ENCODE measurements around the gene LEPR.
"Not testable (repeated sequence)": the region's sequence is repeated elsewhere in the genome, so short reads cannot be mapped to it uniquely, and the experiment has no call there.

Gene LEPR

GRCh38 chr1:65441464-65441863 is 21.0 kb downstream of the LEPR start:
- DNase-seq, result no peak

DNA sequence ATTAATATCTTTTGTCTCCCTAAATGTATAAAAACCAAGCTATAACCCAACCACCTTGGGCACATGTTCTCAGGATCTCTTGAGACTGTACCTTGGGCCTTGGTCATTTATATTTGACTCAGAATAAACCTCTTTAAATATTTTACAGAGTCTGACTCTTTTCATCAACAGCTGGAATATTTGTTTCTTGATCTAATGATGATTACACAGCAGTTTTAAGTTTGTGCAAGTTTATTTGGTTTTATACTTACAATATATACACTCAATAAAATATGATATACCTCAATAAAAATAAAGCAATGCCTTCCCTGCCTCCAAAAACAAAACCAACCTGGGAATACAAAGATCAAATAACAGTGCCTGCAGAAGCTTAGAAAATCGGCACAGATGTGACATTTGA is 22.0 kb downstream of the LEPR start:
- no peak for DNase-seq

- DNase-seq, result no peak
These were observed 23.2 kb downstream of the LEPR start for GRCh38 chr1:65443647-65444046.

- DNase-seq, result no peak
These were observed 23.7 kb downstream of the LEPR start for GRCh38 chr1:65444128-65444640.

GRCh38 chr1:65445837-65446236 is 25.4 kb downstream of the LEPR start:
- DNase-seq, result no peak

DNA sequence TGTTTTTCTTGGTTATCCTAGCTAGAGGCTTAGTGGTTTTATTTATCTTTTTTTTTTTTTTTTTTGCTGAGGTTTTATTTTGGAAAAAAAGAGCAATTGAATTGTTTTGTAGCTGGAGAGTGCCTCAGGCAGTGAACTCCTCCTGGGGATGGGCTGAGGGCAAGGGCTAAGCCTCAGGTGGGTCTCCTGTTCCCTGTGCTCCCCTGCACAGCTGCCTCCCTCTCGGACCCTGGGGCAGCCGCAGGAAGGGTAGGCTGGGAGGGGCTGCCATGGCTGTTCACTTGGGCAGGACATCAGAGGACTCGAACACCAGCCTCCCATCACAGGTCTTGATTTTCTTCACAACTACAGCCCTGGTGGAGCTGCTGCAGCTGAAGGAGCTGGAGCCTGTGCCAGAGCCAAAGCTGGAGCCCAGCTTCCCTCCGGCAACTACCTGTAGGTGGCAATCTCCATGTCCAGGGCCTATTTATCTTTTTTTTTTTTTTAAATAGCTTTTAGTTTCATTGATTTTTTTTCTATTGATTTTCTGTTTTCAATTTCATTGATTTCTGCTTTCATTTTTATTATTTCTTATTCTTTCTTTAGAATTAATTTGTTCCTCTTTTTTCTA is 28.9 kb downstream of the LEPR start:
- no peak for DNase-seq

DNA sequence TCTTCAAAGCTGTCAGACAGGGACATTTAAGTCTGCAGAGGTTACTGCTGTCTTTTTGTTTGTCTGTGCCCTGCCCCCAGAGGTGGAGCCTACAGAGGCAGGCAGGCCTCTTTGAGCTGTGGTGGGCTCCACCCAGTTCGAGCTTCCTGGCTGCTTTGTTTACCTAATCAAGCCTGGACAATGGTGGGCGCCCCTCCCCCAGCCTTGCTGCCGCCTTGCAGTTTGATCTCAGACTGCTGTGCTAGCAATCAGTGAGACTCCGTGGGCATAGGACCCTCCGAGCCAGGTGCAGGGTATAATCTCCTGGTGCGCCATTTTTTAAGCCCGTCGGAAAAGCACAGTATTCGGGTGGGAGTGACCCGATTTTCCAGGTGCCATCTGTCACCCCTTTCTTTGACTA is 35.2 kb downstream of the LEPR start:
- not testable (repeated sequence) for DNase-seq

DNA sequence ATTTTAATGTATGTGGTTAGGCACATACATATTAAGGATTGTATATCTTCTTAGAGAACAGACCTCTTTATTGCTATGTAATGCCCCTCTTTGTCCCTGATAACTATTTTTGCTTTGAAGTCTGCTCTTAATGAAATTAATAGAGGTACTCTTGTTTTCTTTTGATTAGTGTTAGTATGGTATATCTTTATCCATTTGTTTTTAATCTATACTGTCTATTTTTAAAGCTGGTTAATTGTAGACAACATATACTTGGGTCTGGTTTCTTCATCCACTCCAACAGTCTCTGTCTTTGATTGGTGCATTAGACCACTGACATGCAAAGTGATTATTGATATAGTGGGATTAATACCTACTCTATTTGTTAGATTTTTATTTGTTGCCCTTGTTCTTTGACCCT is 36.0 kb downstream of the LEPR start:
- DNase-seq, result no peak

DNA sequence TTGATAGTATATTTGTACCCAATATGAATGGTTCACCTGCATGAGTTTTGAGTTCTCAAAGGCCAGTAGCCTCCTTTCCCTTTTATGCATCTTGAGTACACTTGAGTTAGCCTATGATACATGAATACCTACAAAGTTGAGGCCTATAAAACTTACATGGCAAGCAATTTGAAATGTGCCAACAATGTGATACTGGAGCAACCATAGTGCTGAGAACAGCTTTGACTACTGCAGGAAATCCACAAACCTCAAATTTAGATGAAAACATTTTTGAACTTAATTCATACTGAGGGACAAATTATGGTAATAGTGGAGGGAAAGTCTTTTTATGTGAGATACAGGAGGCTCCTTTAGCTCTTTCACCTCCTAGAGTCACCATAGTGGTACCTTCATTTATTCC is 37.4 kb downstream of the LEPR start:
- no peak for DNase-seq

- no peak for DNase-seq
These were observed 38.4 kb downstream of the LEPR start for GRCh38 chr1:65458730-65459396.

DNA sequence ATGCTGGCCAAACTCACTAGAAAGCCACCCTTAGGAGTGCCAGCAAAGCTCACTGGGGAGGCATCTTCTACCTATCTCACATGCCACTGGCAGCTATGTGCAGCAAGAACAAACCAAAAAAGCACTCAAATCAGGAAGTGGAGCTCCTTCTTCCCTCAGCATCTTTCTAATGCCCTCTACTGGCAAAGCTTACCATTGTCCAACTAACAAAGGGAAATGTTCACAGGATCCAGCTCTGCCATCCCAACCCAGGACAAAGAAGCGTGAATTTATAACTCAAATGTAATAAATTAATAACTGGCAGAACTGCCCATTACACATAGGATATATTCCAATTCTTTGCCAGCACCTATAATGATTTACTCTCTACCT is 38.9 kb downstream of the LEPR start:
- DNase-seq, result no peak

DNA sequence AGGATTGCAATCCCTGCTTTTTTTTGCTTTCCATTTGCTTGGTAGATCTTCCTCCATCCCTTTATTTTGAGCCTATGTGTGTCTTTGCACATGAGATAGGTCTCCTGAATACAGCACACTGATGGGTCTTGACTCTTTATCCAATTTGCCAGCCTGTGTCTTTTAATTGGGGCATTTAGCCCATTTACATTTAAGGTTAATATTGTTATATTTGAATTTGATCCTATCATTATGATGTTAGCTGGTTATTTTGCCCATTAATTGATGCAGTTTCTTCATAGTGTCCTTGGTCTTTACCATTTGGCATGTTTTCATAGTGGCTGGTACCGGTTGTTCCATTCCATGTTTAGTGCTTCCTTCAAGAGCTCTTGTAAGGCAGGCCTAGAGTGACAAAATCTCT is 45.4 kb downstream of the LEPR start:
- not testable (repeated sequence) for DNase-seq

GRCh38 chr1:65467536-65467935 is 47.1 kb downstream of the LEPR start:
- DNase-seq, result no peak

DNA sequence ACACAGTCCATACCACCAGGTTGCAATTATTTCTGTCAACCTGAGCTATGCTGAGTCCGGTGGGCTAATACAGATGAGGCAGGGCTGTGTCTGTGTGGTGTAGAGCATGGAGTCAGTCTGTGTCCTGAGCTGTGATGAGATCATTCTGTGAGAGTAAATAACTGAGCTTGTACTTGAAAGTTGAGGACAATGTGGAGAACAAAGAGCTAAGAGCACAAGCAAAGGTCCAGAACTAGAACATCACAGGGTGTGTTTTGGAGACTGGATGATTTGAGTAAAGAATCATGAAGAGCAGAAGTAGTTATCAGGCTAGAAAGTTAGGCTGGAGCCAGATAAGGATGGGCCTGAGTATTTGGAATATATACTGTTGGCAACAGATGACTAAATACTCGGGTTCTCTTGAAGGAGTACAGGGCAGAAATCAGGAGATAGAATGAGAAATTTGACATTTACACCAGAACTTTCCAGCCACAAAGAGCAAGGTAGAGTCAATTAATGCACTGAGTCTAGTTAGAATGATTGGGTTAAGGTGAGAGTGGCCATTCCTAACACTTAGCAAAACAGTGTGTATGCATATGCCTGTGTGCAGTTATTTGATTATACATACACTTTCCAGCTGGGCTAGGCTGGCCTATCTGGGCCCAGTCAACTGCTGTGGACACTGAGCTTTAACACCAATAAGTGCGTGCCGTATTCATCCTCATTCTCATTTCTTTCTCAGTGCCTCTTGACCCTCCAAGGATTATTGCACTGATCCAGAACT is 48.8 kb downstream of the LEPR start:
- DNase-seq, result no peak

GRCh38 chr1:65469889-65470340 is 49.4 kb downstream of the LEPR start:
- no peak for DNase-seq
